Body of pancreas (tissue), 4 donors: ENCODE measurements around the gene VWC2L.

Experiments used
- CTCF ChIP-seq, 7 experiments: fragments of 450-650 bp in 4 of 7; fragments of 200-600 bp in 3 of 7; sonication (generic) in 3 of 7; IDR thresholded peaks; one replicate each; pipeline ENCODE4 v1.5.1; 2016 to 2019; ENCODE audit warnings: antibody characterized with exemption in 7 of 7
- POLR2A ChIP-seq, 3 donors: fragments of 450-650 bp; IDR thresholded peaks; one replicate each; pipeline ENCODE4 v1.6.1; 2016; ENCODE audit warnings: antibody characterized with exemption in 3 of 3, mild to moderate bottlenecking in 2 of 3

DNA sequence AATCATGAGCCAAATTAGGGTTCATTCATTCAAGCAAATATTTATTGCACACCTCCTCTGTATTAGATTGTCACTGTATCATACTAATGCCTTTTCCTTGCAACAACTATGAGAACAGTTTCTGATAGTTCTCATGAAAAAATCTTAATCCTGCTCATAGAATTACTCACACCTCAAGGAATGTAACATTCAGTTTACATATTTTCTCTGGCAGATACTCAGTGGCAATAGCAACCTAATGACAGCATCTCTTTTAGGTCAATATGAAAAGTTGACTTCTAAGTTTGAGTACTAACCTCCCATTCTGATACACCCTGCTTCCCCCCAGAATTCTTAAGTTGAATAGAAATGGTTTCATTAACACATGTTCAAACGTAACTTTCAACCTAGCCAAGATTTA, 132.0 kb downstream of the VWC2L start:
- TF ChIP-seq CTCF (IDR thresholded peaks at IDR 0.05) (no peak), POLR2A (IDR thresholded peaks at IDR 0.05) (no peak)
